GOT3 (cell line): ENCODE measurements around the gene IRF9.

Experiments used
- DNase-seq: peaks from one replicate; lab custom pipeline; 2025; ENCODE audit warnings: mixed read lengths; lab: John Stamatoyannopoulos, UW

IRF9 gene

GRCh38 chr14:24178399-24179178 lies 17.5 kb downstream of the IRF9 start:
- no peak for DNase-seq

GRCh38 chr14:24179294-24179960 lies 18.4 kb downstream of the IRF9 start:
- DNase-seq, result no peak

GRCh38 chr14:24179961-24180796 lies 19.1 kb downstream of the IRF9 start:
- DNase-seq, result no peak

- DNase-seq, result no peak
These were observed 20.5 kb downstream of the IRF9 start for GRCh38 chr14:24181371-24182077.

- DNase-seq, result no peak
These were observed 21.2 kb downstream of the IRF9 start for GRCh38 chr14:24182110-24182882.

GRCh38 chr14:24183014-24183481 lies 22.0 kb downstream of the IRF9 start:
- DNase-seq, result no peak

- DNase-seq, result no peak
These were observed 23.3 kb downstream of the IRF9 start for GRCh38 chr14:24184104-24184970.

- DNase-seq, result no peak
These were observed 24.0 kb downstream of the IRF9 start for GRCh38 chr14:24185026-24185425.

GRCh38 chr14:24185741-24186140 lies 24.7 kb downstream of the IRF9 start:
- no peak for DNase-seq

- no peak for DNase-seq
These were observed 25.9 kb downstream of the IRF9 start for GRCh38 chr14:24186831-24187538.

- no peak for DNase-seq
These were observed 26.5 kb downstream of the IRF9 start for GRCh38 chr14:24187539-24187915.

GRCh38 chr14:24188251-24189058 lies 27.4 kb downstream of the IRF9 start, which contains the start of gene IPO4:
Gene IPO4, minus strand, starts transcription at chr14:24188816. Its CDS starts 29 bp downstream, at chr14:24188787.
- peak; percentile 39 for DNase-seq

GRCh38 chr14:24189059-24189375 lies 28.0 kb downstream of the IRF9 start:
- no peak for DNase-seq

GRCh38 chr14:24189460-24189859 lies 28.4 kb downstream of the IRF9 start:
- DNase-seq, result no peak

- no peak for DNase-seq
These were observed 29.4 kb downstream of the IRF9 start for GRCh38 chr14:24190416-24190815.

- DNase-seq, result no peak
These were observed 31.9 kb downstream of the IRF9 start for GRCh38 chr14:24192933-24193332.

GRCh38 chr14:24194186-24194872 lies 33.3 kb downstream of the IRF9 start:
- DNase-seq, result no peak

GRCh38 chr14:24194873-24195185 lies 33.8 kb downstream of the IRF9 start:
- no peak for DNase-seq
